GM12892 (cell line): ENCODE data around the gene FBXO44.

Source experiments
- POLR2A ChIP-seq: IDR thresholded peaks from 2 replicates; pipeline ENCODE4 v1.6.1; 2011; ENCODE audit warnings: low read depth, low read length, control low read depth
- POLR2AphosphoS5 ChIP-seq: IDR thresholded peaks from 2 replicates; pipeline ENCODE4 v1.6.1; 2011; ENCODE audit warnings: low read depth, low read length, control low read depth

- no peak for TF ChIP-seq POLR2A
- no peak for TF ChIP-seq POLR2AphosphoS5
Measured at GRCh38 chr1:11707621-11708276, 53.1 kb downstream of the FBXO44 start.
